SK-N-SH treated with all-trans-retinoic acid at 6 μM for 48 hours (cell line): ENCODE data around the gene LCE6A.

Experiments
- ATAC-seq: fragments of 200-7000 bp; cut with Tn5 transposase; 3 replicates; pipeline ENCODE4 v1.9.1; 2020; ENCODE audit warnings: mild to moderate bottlenecking, moderate library complexity
- ARNTL ChIP-seq: fragments of 450-650 bp; formaldehyde crosslinking; IDR thresholded peaks from 2 replicates; pipeline ENCODE4 v1.5.0; 2020; ENCODE audit warnings: low read depth, mild to moderate bottlenecking, moderate library complexity, borderline replicate concordance
- BACH2 ChIP-seq: fragments of 250-450 bp; sonication (Bioruptor Pico); IDR thresholded peaks from 2 replicates; pipeline ENCODE4 v1.9.0; 2021; ENCODE audit warnings: mild to moderate bottlenecking, borderline replicate concordance
- CSDC2 ChIP-seq: fragments of 250-450 bp; sonication (Bioruptor Pico); IDR thresholded peaks from 2 replicates; pipeline ENCODE4 v1.5.0; 2020; ENCODE audit warnings: mild to moderate bottlenecking, moderate library complexity
- ESRRG ChIP-seq: fragments of 250-450 bp; sonication (Bioruptor Pico); IDR thresholded peaks from 2 replicates; pipeline ENCODE4 v1.6.1; 2021; ENCODE audit warnings: mild to moderate bottlenecking
- GLIS3 ChIP-seq: fragments of 250-450 bp; sonication (Bioruptor Pico); IDR thresholded peaks from 2 replicates; pipeline ENCODE4 v1.5.0; 2020; ENCODE audit warnings: mild to moderate bottlenecking, moderate library complexity
- ISL1 ChIP-seq: fragments of 250-450 bp; sonication (Bioruptor Pico); IDR thresholded peaks from 2 replicates; pipeline ENCODE4 v2.1.2; 2022; ENCODE audit warnings: mild to moderate bottlenecking, moderate library complexity
- OSR1 ChIP-seq: fragments of 250-450 bp; sonication (Bioruptor Pico); IDR thresholded peaks from 2 replicates; pipeline ENCODE4 v1.8.0; 2022; ENCODE audit warnings: moderate library complexity, mild to moderate bottlenecking, inconsistent platforms
- PPARA ChIP-seq: fragments of 250-450 bp; sonication (Bioruptor Pico); IDR thresholded peaks from 2 replicates; pipeline ENCODE4 v1.5.0; 2020; ENCODE audit warnings: mild to moderate bottlenecking, borderline replicate concordance
- RARB ChIP-seq: fragments of 250-450 bp; sonication (Bioruptor Pico); IDR thresholded peaks from 2 replicates; pipeline ENCODE4 v1.8.0; 2021; ENCODE audit warnings: mild to moderate bottlenecking, moderate library complexity
- SNAI2 ChIP-seq: fragments of 250-450 bp; sonication (Bioruptor Pico); IDR thresholded peaks from 2 replicates; pipeline ENCODE4 v1.5.0; 2020; ENCODE audit warnings: mild to moderate bottlenecking, moderate library complexity
- TCF4 ChIP-seq: fragments of 250-450 bp; sonication (Bioruptor Pico); IDR thresholded peaks from 2 replicates; pipeline ENCODE4 v1.8.0; 2021; ENCODE audit warnings: mild to moderate bottlenecking, moderate library complexity, borderline replicate concordance
- TOX ChIP-seq: fragments of 250-450 bp; sonication (Bioruptor Pico); IDR thresholded peaks from 2 replicates; pipeline ENCODE4 v1.8.0; 2021; ENCODE audit warnings: mild to moderate bottlenecking, moderate library complexity, borderline replicate concordance
- TSHZ2 ChIP-seq: fragments of 250-450 bp; sonication (Bioruptor Pico); IDR thresholded peaks from 2 replicates; pipeline ENCODE4 v1.5.0; 2020; ENCODE audit warnings: mild to moderate bottlenecking, moderate library complexity
- ZC3H10 ChIP-seq: fragments of 250-450 bp; sonication (Bioruptor Pico); IDR thresholded peaks from 2 replicates; pipeline ENCODE4 v1.5.1; 2021; ENCODE audit warnings: mild to moderate bottlenecking, moderate library complexity
- ZFP3 ChIP-seq: fragments of 250-450 bp; sonication (Bioruptor Pico); IDR thresholded peaks from 2 replicates; pipeline ENCODE4 v1.5.0; 2020; ENCODE audit warnings: mild to moderate bottlenecking, moderate library complexity
- ZFP30 ChIP-seq: fragments of 450-650 bp; formaldehyde crosslinking; IDR thresholded peaks from 2 replicates; pipeline ENCODE4 v1.5.0; 2022; ENCODE audit warnings: mild to moderate bottlenecking, moderate library complexity
- ZNF565 ChIP-seq: fragments of 450-650 bp; formaldehyde crosslinking; conservative IDR thresholded peaks from 2 replicates; pipeline ENCODE4 v1.5.0; 2020; ENCODE audit warnings: low read depth, mild to moderate bottlenecking, moderate library complexity
- ZNF70 ChIP-seq: fragments of 450-650 bp; formaldehyde crosslinking; IDR thresholded peaks from 2 replicates; pipeline ENCODE4 v1.5.0; 2020; ENCODE audit warnings: mild to moderate bottlenecking, moderate library complexity
- ZNF8 ChIP-seq: fragments of 450-650 bp; formaldehyde crosslinking; IDR thresholded peaks from 2 replicates; pipeline ENCODE4 v1.5.0; 2020; ENCODE audit warnings: mild to moderate bottlenecking, moderate library complexity
- TF ChIP-seq, protein P1 (sequence below): fragments of 250-450 bp; sonication (Bioruptor Pico); IDR thresholded peaks from 2 replicates; pipeline ENCODE4 v1.8.0; 2021; ENCODE audit warnings: low read depth, mild to moderate bottlenecking, moderate library complexity, borderline replicate concordance
- TF ChIP-seq, protein P2 (sequence below): fragments of 250-450 bp; sonication (Bioruptor Pico); IDR thresholded peaks from 2 replicates; pipeline ENCODE4 v1.5.1; 2020; ENCODE audit warnings: low read depth, mild to moderate bottlenecking, moderate library complexity
- TF ChIP-seq, protein P3 (sequence below): fragments of 250-450 bp; sonication (Bioruptor Pico); IDR thresholded peaks from 2 replicates; pipeline ENCODE4 v1.5.1; 2021; ENCODE audit warnings: mild to moderate bottlenecking, moderate library complexity

Gene LCE6A

GRCh38 chr1:152806576-152806975 is 36.1 kb upstream of the LCE6A start, which contains the start of gene LCE1C:
TSS of gene LCE1C (minus strand) at chr1:152806651. CDS start at chr1:152805478, 1,173 bp downstream.
- TF ChIP-seq ZFP30 (CRISPR knock-in tag) = no peak
- no peak for TF ChIP-seq OSR1 (CRISPR knock-in tag)
- no peak for ATAC-seq

GRCh38 chr1:152811050-152811449 is 31.6 kb upstream of the LCE6A start:
- no peak for ATAC-seq
- no peak for TF ChIP-seq RARB (CRISPR knock-in tag)
- TF ChIP-seq BACH2 (CRISPR knock-in tag) = no peak
- TF ChIP-seq, protein P1, sequence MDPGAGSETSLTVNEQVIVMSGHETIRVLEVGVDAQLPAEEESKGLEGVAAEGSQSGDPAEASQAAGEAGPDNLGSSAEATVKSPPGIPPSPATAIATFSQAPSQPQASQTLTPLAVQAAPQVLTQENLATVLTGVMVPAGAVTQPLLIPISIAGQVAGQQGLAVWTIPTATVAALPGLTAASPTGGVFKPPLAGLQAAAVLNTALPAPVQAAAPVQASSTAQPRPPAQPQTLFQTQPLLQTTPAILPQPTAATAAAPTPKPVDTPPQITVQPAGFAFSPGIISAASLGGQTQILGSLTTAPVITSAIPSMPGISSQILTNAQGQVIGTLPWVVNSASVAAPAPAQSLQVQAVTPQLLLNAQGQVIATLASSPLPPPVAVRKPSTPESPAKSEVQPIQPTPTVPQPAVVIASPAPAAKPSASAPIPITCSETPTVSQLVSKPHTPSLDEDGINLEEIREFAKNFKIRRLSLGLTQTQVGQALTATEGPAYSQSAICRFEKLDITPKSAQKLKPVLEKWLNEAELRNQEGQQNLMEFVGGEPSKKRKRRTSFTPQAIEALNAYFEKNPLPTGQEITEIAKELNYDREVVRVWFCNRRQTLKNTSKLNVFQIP = no peak
- no peak for TF ChIP-seq ISL1
- no peak for TF ChIP-seq ZNF565
- TF ChIP-seq ESRRG (CRISPR knock-in tag) = no peak
- TF ChIP-seq ZNF8 (CRISPR knock-in tag) = no peak
- no peak for TF ChIP-seq TSHZ2
- no peak for TF ChIP-seq PPARA
- no peak for TF ChIP-seq TOX (CRISPR knock-in tag)
- TF ChIP-seq ZFP3 (CRISPR knock-in tag) = no peak
- TF ChIP-seq ARNTL = no peak
- TF ChIP-seq ZFP30 (CRISPR knock-in tag) = no peak
- no peak for TF ChIP-seq GLIS3 (CRISPR knock-in tag)
- TF ChIP-seq ZC3H10 (CRISPR knock-in tag) = no peak
- TF ChIP-seq TCF4 (CRISPR knock-in tag) = no peak

DNA sequence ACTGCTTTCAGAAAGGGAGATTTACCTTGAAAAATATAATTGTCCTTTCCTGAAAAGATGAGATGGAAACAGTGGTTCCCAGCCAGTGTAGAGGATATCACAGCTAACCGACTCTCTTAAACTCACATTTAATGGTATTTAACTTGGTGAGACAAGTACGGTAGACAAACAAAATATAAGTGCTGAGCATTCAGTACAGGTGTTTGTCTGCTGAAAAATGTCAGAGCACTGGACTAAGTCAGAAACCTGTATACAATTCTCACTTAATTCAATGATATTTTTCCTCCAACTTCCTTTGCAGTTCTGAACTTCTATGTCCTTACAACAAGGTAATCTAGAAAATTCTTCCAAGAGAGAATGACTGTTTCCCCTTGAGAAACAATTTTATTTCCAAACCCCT is 31.0 kb upstream of the LCE6A start, which contains the start of gene LCE1B:
LCE1B (plus strand) TSS at position 301 of the 400 bp plus-strand sequence. CDS start 476 bp downstream, outside the sequence.
- ATAC-seq = no peak
- no peak for TF ChIP-seq OSR1 (CRISPR knock-in tag)
- no peak for TF ChIP-seq TOX (CRISPR knock-in tag)
- no peak for TF ChIP-seq ZNF565
- no peak for TF ChIP-seq BACH2 (CRISPR knock-in tag)
- TF ChIP-seq CSDC2 (CRISPR knock-in tag) = no peak
- no peak for TF ChIP-seq SNAI2 (CRISPR knock-in tag)
- TF ChIP-seq ZNF70 = no peak
- no peak for TF ChIP-seq ARNTL
- TF ChIP-seq ISL1 = no peak
- TF ChIP-seq ZFP30 (CRISPR knock-in tag) = no peak
- no peak for TF ChIP-seq PPARA
- TF ChIP-seq, protein P2, sequence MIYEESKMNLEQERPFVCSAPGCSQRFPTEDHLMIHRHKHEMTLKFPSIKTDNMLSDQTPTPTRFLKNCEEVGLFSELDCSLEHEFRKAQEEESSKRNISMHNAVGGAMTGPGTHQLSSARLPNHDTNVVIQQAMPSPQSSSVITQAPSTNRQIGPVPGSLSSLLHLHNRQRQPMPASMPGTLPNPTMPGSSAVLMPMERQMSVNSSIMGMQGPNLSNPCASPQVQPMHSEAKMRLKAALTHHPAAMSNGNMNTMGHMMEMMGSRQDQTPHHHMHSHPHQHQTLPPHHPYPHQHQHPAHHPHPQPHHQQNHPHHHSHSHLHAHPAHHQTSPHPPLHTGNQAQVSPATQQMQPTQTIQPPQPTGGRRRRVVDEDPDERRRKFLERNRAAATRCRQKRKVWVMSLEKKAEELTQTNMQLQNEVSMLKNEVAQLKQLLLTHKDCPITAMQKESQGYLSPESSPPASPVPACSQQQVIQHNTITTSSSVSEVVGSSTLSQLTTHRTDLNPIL (CRISPR knock-in tag) = no peak
- TF ChIP-seq ZFP3 (CRISPR knock-in tag) = no peak
- TF ChIP-seq, protein P3, sequence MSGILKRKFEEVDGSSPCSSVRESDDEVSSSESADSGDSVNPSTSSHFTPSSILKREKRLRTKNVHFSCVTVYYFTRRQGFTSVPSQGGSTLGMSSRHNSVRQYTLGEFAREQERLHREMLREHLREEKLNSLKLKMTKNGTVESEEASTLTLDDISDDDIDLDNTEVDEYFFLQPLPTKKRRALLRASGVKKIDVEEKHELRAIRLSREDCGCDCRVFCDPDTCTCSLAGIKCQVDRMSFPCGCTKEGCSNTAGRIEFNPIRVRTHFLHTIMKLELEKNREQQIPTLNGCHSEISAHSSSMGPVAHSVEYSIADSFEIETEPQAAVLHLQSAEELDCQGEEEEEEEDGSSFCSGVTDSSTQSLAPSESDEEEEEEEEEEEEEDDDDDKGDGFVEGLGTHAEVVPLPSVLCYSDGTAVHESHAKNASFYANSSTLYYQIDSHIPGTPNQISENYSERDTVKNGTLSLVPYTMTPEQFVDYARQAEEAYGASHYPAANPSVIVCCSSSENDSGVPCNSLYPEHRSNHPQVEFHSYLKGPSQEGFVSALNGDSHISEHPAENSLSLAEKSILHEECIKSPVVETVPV (CRISPR knock-in tag) = no peak
- TF ChIP-seq ZC3H10 (CRISPR knock-in tag) = no peak
- TF ChIP-seq, protein P1 = no peak
- no peak for TF ChIP-seq TCF4 (CRISPR knock-in tag)
- no peak for TF ChIP-seq ZNF8 (CRISPR knock-in tag)
